Tibial nerve (tissue), 4 donors: ENCODE data around the gene MATN1. TPM values are rescaled to one million over a fixed set of nuclear protein-coding genes. Genes with fewer than 3 reads are reported as not detected.

Source experiments
- small RNA-seq: library from RNA; depleted of rRNA; stranded (forward); fragments of <200 nt; gene quantifications from one replicate; pipeline ENCODE3, GENCODE V24; 2016
- total RNA-seq, 4 donors: library from RNA; depleted of rRNA; stranded (reverse); fragments of >200 nt; gene quantifications; one replicate each; pipeline ENCODE4 v1.1.0, GENCODE V29; 2016

The MATN1 gene
- total RNA-seq, 4 donors from 2014 or later, result not detected

Small RNA genes lying within 50 kb of the gene (small RNA-seq; reads per million reads assigned to genes)
- not detected for gene MIR4420

Other genes with a start within 250 kb of the MATN1 start
- 10 to 100 TPM; 21.1 to 67.8 (median 43.1) TPM for gene LAPTM5, start 34.2 kb upstream of the MATN1 start, total RNA-seq
- 10 to 100 TPM; 47.1 to 78.9 (median 64.2) TPM for gene SDC3, start 185.2 kb upstream of the MATN1 start, total RNA-seq